ENCODE measurements around the gene CALD1.

CALD1 gene

GRCh38 chr7:134894928-134895327, 115.5 kb downstream of the CALD1 start:
- no peak for DNase-seq (ENCODE audit: low read depth)

GRCh38 chr7:134896073-134896472, 116.6 kb downstream of the CALD1 start:
- DNase-seq (ENCODE audit: low read depth) = no peak

- no peak for DNase-seq (ENCODE audit: low read depth)
These were observed 118.5 kb downstream of the CALD1 start for GRCh38 chr7:134897936-134898335.

GRCh38 chr7:134899729-134900128, 120.3 kb downstream of the CALD1 start:
- no peak for DNase-seq (ENCODE audit: low read depth)

GRCh38 chr7:134900166-134900982, 120.9 kb downstream of the CALD1 start:
- no peak for DNase-seq (ENCODE audit: low read depth)

- DNase-seq (ENCODE audit: low read depth) = no peak
These were observed 122.1 kb downstream of the CALD1 start for GRCh38 chr7:134901389-134902020.

GRCh38 chr7:134902058-134902457, 122.6 kb downstream of the CALD1 start:
- no peak for DNase-seq (ENCODE audit: low read depth)

GRCh38 chr7:134903073-134903790, 123.8 kb downstream of the CALD1 start:
- DNase-seq (ENCODE audit: low read depth) = no peak

GRCh38 chr7:134905375-134905774, 125.9 kb downstream of the CALD1 start:
- no peak for DNase-seq (ENCODE audit: low read depth)

GRCh38 chr7:134907000-134907399, 127.6 kb downstream of the CALD1 start:
- DNase-seq (ENCODE audit: low read depth) = no peak

GRCh38 chr7:134907639-134908038, 128.2 kb downstream of the CALD1 start:
- DNase-seq (ENCODE audit: low read depth) = no peak

GRCh38 chr7:134908289-134908688, 128.9 kb downstream of the CALD1 start:
- DNase-seq (ENCODE audit: low read depth) = no peak

GRCh38 chr7:134910214-134910890, 130.9 kb downstream of the CALD1 start:
- no peak for DNase-seq (ENCODE audit: low read depth)

- DNase-seq (ENCODE audit: low read depth) = no peak
These were observed 131.5 kb downstream of the CALD1 start for GRCh38 chr7:134910968-134911367.

GRCh38 chr7:134916171-134916883, 136.9 kb downstream of the CALD1 start:
- no peak for DNase-seq (ENCODE audit: low read depth)

- no peak for DNase-seq (ENCODE audit: low read depth)
These were observed 139.8 kb downstream of the CALD1 start for GRCh38 chr7:134919240-134919641.

GRCh38 chr7:134920026-134920753, 140.8 kb downstream of the CALD1 start:
- DNase-seq (ENCODE audit: low read depth) = no peak

- no peak for DNase-seq (ENCODE audit: low read depth)
These were observed 143.6 kb downstream of the CALD1 start for GRCh38 chr7:134922720-134923704.

GRCh38 chr7:134925766-134926165, 146.3 kb downstream of the CALD1 start:
- DNase-seq (ENCODE audit: low read depth) = no peak

- DNase-seq (ENCODE audit: low read depth) = no peak
These were observed 147.0 kb downstream of the CALD1 start for GRCh38 chr7:134926396-134926795.
